ENCODE results near the gene IFNL3. TPM values are rescaled to one million over a fixed set of nuclear protein-coding genes. Genes with fewer than 3 reads are reported as not detected.

Gene IFNL3
- total and polyA plus RNA-seq, 9 donors = not detected

GRCh38 chr19:39238944-39239343 lies 5.9 kb downstream of the IFNL3 start:
- Histone ChIP-seq H3K27me3 (no peaks in the 10 kb centered on the region), H3K4me3 (no peak overlapping the region), H3K4me1 (ENCODE audit: insufficient read depth) (no peaks in the 10 kb centered on the region), H3K9me3 (no peaks in the 10 kb centered on the region), H3K36me3 (no peaks in the 10 kb centered on the region), H3K27ac (no peak overlapping the region)
- DNase-seq = no peak
- WGBS, 3 donors = 82 to 84% (median 82%) methylated on average over 6 of the region's 6 CpGs
- intact Hi-C loops (cut with DNase I) = no loop called here
- no peak for TF ChIP-seq POLR2A (IDR thresholded peaks at IDR 0.05)
- TF ChIP-seq EP300 (IDR thresholded peaks at IDR 0.05) = no peak
- no peak for TF ChIP-seq CTCF (IDR thresholded peaks at IDR 0.05)

GRCh38 chr19:39238209-39238608 lies 6.6 kb downstream of the IFNL3 start:
- WGBS, 3 donors = 67 to 81% (median 75%) methylated on average over 6 of the region's 6 CpGs
- no peaks in the 10 kb centered on the region for H3K4me1 ChIP-seq (ENCODE audit: insufficient read depth)
- DNase-seq = no peak
- H3K9me3 ChIP-seq = no peaks in the 10 kb centered on the region
- TF ChIP-seq CTCF (IDR thresholded peaks at IDR 0.05) (no peak), POLR2A (IDR thresholded peaks at IDR 0.05) (no peak), EP300 (IDR thresholded peaks at IDR 0.05) (no peak)
- H3K27me3 ChIP-seq = no peaks in the 10 kb centered on the region
- intact Hi-C loops (cut with DNase I) = no loop called here
- H3K36me3 ChIP-seq = no peaks in the 10 kb centered on the region
- H3K27ac ChIP-seq = no peak overlapping the region
- no peak overlapping the region for H3K4me3 ChIP-seq

GRCh38 chr19:39237200-39238184 lies 7.3 kb downstream of the IFNL3 start:
- WGBS, 3 donors = 36 to 45% (median 44%) methylated on average over 22 of the region's 22 CpGs
- intact Hi-C loops (cut with DNase I) = no loop called here
- no peaks in the 10 kb centered on the region for H3K27me3 ChIP-seq
- TF ChIP-seq POLR2A (IDR thresholded peaks at IDR 0.05) = no peak
- TF ChIP-seq CTCF (IDR thresholded peaks at IDR 0.05) = no peak
- TF ChIP-seq EP300 (IDR thresholded peaks at IDR 0.05) = no peak
- no peak overlapping the region for H3K27ac ChIP-seq
- no peaks in the 10 kb centered on the region for H3K36me3 ChIP-seq
- no peaks in the 10 kb centered on the region for H3K4me1 ChIP-seq (ENCODE audit: insufficient read depth)
- H3K4me3 ChIP-seq = no peak overlapping the region
- no peaks in the 10 kb centered on the region for H3K9me3 ChIP-seq
- DNase-seq = no peak

- no peaks in the 10 kb centered on the region for H3K27me3 ChIP-seq
- TF ChIP-seq EP300 (IDR thresholded peaks at IDR 0.05) (no peak), POLR2A (IDR thresholded peaks at IDR 0.05) (no peak), CTCF (IDR thresholded peaks at IDR 0.05) (no peak)
- no peaks in the 10 kb centered on the region for H3K4me1 ChIP-seq (ENCODE audit: insufficient read depth)
- 65 to 73% (median 68%) methylated on average over 12 of the region's 12 CpGs for WGBS, 3 donors
- no peak overlapping the region for H3K27ac ChIP-seq
- no peak overlapping the region for H3K4me3 ChIP-seq
- no peaks in the 10 kb centered on the region for H3K9me3 ChIP-seq
- H3K36me3 ChIP-seq = no peaks in the 10 kb centered on the region
- intact Hi-C loops (cut with DNase I) = no loop called here
- no peak for DNase-seq
These were observed 8.3 kb downstream of the IFNL3 start for GRCh38 chr19:39236527-39236926.
